NK-92 treated with Interleukin-12 subunit alpha and Interleukin-12 subunit beta, amount 100 ng/mL, for 24 hours (cell line): Measurements from ENCODE around the gene RNF167.

ENCODE experiments used
- DNase-seq: peaks from one replicate; lab custom pipeline; 2025; lab: John Stamatoyannopoulos, UW

Gene RNF167

DNA sequence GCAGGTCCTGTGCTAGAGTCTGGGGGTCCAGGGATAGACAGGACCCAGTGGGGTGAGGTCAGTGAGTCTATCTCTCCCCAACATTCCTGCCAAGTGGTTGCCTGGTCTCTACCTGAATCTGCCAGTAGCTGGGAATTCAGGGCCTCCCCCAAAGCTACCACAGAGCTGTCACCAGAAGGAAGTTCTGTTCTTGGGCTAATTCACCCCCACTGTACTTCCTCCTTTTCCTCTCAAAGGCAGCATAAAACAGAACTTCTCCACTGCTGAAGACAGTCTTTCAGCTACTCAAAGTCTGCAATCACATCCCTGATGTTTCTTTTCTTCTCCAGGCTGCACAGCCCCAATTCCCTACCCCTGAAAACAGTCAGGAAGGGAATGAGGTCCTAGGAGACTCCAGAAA is 38.7 kb downstream of the RNF167 start:
- no peak for DNase-seq

DNA sequence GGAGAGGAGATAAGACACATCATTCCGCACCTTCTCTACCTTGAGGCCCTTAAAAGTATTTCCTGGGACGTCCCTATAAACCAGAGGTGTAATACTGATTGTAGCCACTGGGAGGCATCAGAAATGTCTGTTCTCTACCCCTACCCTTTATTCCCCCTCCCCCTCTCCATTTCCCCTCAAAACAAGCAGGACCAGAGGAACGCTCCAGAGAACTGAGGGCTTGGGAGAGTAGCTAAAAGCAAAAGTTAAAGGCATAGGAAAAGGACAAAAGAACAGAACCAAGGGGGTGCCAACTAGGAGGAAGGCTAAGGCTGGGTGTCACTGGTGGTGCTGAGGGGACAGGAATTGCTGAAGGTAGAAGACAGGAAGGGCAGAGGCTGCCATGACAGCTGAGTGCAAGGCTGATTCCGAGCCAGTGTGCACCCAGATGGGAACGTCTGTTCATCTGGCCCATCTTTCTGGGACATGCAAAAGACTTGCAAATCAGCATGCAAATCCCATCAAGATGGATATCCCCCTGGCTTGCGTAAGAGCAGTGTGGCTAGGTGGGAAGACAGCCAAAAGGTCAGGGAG is 40.7 kb downstream of the RNF167 start:
- DNase-seq: no peak

DNA sequence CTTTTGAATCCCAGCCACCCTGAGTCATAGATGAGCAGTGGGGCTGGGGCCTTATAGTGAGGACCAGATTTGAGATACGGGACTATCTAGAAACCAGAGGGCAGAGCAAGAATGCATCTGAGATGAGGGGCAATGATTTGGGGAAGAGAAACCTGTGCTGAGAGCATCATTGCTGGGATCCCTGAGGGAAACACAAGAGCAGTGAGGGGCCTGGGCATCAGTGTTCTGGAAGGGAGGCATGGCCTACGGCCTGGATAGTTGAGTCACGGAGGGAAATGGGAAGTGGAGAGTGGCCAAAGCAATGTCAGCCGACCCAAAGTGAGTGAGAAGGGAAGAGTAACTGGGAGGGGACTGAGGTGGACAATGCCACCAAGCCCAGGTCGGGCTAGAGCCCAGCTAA is 42.2 kb downstream of the RNF167 start:
- no peak for DNase-seq

DNA sequence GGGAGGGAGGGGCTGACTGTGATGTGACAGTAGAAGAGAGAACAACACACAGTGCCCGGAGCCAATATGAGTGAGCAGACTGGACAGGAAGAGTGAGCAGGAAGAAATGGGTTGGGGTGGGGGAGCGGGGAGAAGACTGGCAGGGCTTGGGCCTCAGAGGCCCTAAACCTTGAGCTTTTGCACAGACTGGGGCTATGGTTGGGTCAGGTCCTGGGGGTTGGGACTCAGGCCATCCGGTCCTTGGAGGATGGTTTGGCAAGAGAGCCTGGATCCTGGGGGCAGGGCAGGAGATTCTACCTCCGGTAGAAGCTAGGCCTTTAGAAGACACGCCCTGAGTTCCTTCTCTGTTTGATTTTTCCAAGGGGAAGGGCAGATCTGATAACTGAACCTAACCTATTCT is 46.3 kb downstream of the RNF167 start:
- no peak for DNase-seq

DNA sequence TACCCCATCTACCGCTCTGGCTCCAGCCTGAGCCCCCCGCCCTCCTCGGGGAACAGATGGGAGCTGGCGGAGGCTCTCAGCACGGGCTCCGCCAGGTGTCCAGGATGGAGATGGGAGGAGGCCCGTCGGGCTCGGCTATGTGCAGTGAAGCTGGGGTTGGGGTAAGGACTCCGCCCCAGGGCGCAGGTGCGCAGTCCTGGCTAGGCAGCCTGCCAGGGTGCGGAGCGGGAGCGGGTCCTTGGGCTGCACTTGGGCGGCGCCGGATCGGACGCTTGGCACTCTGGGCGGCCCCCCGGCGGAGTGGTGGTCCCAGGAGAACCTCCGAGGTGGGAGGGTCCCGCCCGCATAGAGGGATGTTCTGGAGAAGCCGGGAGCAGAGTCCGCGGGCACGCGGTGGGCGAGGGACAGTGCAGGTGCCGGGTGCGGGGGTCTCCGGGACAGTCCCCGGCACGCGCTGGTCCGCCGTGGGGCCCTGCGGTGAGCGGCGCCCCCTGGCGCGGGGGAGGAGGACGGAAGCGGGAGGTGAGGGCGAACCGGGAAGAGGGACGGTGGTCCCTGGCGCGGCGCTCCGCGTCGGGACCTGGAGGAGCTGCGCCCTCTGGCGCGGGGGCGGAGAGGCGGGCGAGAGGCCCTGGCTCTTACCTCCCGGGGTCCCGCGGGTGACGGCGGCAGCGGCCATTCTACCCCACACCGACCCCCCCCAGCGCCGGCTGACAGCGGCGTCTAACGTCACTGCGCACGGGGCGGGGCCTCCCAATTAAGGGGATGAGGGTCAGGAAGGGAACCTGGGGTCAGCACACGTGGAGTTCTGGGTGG is 47.1 kb downstream of the RNF167 start, which contains the start of gene CAMTA2:
TSS of gene CAMTA2 (minus strand) at position 725 of the 816 bp plus-strand sequence. CDS start 1,453 bp downstream, outside the sequence.
- peak; percentile 72 for DNase-seq

DNA sequence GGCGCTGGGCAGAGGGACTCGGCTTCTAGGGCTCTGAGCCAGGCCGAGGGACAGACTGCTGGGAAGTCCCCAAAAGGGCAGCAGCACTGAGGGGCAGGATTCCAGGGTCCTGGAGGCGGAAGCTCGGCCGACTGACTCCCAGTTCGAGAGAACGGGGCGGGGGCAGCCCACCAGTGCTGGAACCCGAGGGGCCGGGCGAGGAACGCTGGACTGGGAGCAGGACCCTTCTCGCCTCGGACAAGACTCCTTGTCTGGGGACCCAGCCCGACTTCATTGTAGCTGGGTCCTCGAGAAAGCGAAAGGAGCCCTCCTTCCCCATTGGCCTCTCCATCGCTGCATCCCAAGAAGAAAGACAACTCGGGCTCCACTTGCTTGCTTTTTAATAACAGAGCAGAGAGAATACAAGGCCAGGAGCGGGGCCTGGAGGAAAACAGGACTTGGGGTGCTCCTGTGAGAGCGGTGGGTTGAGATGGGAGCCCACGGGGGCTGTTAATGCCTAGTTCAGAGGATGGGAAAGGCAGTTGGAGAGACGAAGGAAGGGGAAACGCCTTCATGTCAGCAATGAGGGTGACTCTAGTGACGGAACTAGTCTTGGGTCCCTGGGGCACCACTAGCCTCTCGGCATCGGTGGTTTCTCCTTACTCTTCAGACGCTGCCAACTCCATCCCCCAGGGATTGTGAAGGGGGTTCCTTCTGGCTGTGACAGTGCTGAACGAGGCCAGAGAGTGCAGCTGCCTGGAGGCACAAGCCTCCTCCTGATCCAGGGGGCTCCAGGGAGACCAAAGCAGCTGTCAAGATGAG is 47.9 kb downstream of the RNF167 start:
- no peak for DNase-seq

DNA sequence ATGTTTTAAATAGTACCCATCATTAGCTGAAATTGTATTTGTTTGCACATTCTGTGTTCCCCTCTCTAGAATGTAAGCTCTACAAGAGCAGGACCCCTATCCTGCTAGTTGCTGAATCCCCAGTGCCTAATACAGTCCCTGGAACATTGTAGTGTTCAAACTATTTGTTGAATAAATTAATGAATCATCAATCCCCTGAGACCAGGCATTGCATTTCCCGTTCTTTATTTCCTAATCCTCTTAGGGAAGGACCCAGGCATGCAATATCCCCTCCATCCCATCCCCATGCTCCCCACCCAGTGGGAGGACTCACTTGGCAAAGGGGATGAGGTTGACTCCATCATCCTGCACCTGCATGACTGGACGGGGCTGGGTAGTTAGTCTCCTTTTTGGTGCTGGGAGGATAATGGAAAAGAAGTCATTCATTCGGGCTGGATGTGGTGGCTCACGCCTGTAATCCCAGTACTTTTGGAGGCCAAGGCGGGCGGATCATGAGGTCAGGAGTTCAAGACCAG is 54.1 kb downstream of the RNF167 start:
- no peak for DNase-seq
